GM18858 (cell line): Measurements from ENCODE around the gene ZNF81.
"Not testable (repeated sequence)": the region's sequence is repeated elsewhere in the genome, so short reads cannot be mapped to it uniquely, and the experiment has no call there.

ENCODE experiments used
- ATAC-seq: cut with Tn5 transposase; IDR thresholded peaks from one replicate; pipeline ENCODE4 v1.9.1; 2021; ENCODE audit not compliant: unreplicated experiment

The ZNF81 gene

GRCh38 chrX:47843363-47843762 is 6.7 kb downstream of the ZNF81 start:
- ATAC-seq = no peak

GRCh38 chrX:47844117-47844516 is 7.4 kb downstream of the ZNF81 start:
- ATAC-seq = no peak

- ATAC-seq = no peak
Observed at GRCh38 chrX:47846040-47846439, 9.3 kb downstream of the ZNF81 start.

GRCh38 chrX:47849778-47850177 is 13.1 kb downstream of the ZNF81 start:
- ATAC-seq = no peak

GRCh38 chrX:47850389-47850788 is 13.7 kb downstream of the ZNF81 start:
- not testable (repeated sequence) for ATAC-seq

DNA sequence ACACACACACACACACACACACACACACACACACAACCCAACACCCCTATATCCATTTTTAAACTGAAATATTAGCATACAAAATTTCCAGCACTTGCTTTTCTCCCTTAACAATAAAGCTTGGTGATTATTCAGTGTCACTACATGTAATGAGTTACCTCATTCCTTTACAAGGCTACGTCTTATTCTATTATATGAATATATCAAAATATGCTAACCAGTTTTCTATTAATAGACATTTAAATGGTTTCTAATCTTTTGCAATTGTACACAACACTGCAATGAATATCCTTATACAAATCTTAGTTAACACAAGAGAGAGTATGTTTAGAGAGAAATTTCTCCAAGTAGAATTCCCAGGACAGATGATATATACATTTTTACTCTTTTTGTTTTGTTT is 14.2 kb downstream of the ZNF81 start:
- no peak for ATAC-seq

DNA sequence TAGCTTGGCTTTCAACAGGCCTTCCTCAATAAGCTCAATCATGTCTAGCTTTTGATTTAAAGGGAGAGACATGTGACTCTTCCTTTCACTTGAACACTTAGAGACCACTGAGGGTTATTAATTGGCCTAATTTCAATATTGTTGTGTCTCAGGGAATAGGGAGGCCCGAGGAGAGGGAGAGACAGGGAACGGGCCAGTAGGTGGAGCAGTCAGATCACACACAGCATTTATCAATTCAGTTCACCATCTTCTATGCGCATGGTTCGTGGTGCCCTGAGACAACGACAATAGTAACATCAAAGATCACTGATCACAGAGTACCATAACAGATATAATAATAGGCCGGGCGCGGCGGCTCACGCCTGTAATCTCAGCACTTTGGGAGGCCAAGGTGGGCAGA is 17.8 kb downstream of the ZNF81 start:
- ATAC-seq = no peak

DNA sequence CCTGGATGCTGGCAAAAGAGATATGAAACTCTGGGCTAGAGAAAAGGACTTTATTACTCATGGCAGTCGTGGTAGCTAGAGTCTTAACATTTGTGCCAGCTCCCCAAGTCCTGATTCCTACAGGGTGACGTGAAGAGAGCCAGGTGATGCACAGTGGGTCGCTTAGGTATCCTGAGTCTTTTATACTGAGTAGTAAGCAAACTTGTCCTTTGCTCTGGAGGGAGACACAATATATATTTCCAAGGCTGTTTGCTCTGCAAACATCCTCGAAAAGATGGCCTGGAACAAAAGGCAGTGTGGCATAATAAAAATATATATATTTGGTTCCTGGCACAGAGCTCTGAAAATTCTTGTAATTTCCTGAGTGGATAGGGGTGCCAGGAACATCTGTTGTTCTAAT is 23.0 kb downstream of the ZNF81 start:
- ATAC-seq = no peak

GRCh38 chrX:47862680-47863079 is 26.0 kb downstream of the ZNF81 start:
- ATAC-seq = no peak

DNA sequence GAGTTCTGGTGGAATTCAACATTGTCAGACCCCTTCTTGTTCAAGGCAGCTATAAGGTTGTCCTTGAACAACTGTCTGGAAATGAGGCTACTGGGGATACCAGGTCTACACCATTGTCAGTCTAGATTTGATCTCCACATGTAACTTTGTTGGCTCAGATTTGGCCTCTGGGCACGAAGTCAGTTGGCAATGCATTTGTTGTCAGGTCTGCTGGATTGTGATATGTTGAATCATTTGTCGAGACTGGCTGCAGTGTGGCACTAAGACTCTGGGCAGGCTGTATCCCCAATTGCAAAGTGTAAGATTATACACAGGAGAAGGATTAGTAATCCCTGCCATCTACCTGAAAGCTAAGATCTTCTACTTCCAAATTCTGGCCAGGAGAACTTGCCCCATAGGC is 26.5 kb downstream of the ZNF81 start:
- no peak for ATAC-seq

GRCh38 chrX:47864300-47864699 is 27.6 kb downstream of the ZNF81 start:
- ATAC-seq = no peak

DNA sequence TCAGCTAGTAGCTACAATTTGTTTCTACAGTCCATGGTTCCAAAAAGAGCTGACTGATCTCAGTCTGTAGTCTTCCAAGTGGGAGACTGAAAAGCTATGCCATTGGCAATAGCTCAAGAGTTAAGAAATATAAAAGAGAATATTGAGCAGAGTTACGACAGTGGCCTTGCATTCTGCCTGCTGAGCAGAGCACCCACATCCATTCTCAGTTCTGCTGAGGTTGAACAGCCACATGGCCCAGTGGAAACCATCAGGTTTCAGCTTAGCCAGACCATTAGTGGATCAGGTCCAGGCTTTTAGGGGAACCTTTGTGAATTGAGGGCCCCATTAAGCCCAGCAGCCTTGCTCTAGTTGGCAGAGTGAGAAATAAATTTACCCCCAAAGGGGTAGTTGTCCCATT is 28.1 kb downstream of the ZNF81 start:
- no peak for ATAC-seq

DNA sequence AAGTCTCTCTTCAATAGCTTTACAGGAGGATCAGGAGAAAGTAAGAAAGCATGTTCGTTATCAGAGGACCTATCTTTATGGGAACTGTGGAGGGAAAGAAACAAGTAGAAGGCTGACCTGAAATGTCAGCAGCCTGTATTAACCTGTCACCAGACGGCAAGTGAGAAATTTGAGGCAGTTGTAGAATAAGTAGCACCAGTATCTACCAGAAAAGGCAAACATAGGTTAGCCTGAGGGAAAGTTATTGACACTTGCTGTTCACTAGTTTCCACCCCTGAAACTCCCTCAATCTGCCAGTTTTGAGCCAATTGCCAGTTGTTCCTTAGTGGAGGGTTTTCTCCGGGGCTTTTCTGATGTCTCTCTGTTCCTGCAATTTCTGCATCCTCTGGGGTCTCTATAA is 36.4 kb downstream of the ZNF81 start:
- ATAC-seq = no peak

DNA sequence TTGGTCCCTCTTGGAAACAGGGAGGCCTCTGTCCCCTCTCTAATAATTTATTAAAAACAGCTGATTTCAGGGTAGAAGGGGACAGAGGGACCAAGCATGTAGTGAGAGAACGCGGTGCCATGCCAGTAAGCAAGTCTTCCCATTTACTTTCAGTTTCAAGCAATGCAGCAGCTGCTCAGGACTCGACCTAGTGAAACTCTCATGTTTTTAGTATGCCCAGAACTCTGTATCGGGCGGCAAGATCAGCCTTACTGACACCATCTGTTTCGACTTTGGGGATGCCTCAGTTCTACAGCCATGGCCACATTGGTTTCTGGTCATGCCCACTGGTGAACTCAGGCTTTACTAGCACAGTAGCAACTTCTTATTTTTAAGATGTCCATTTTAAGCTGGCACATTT is 40.6 kb downstream of the ZNF81 start:
- no peak for ATAC-seq

DNA sequence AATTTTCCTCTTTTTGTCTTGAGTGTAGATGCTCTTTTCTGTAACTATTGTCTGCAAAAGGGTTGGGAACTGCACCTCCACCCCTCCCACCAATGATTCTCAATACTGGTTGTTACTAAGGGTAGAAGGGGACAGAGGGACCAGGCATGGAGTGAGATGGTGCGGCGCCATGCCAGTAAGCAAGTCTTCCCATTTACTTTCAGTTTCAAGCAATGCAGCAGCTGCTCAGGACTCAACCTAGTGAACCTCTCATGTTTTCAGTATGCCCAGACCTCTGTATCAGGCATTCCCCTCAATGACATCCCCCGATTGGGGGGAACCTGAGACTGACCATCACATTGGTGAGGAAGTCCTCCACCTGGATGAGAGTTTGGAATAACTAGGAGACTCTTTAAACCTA is 41.5 kb downstream of the ZNF81 start:
- ATAC-seq = no peak

GRCh38 chrX:47879463-47879862 is 42.8 kb downstream of the ZNF81 start:
- ATAC-seq = no peak

DNA sequence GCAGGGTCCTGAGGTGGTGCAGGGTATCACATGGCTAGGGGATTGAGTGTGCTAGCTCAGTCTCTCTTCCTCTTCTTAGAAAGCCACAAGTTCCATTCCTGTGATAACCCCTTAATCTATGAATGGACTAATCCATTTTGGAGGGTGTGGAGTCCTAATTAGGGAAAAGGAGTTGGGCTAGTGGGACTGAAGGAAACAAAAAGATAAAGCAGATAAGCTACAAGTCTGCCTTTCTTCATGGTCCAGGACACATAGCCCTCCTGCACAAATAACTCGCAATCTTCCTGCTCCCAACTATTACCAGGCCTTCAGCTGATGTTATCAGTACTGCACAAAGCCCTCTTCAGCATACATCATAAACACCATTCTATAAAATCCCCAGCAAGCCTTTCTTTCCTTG is 44.2 kb downstream of the ZNF81 start:
- ATAC-seq = no peak

- no peak for ATAC-seq
Observed at GRCh38 chrX:47885501-47885900, 48.8 kb downstream of the ZNF81 start.

DNA sequence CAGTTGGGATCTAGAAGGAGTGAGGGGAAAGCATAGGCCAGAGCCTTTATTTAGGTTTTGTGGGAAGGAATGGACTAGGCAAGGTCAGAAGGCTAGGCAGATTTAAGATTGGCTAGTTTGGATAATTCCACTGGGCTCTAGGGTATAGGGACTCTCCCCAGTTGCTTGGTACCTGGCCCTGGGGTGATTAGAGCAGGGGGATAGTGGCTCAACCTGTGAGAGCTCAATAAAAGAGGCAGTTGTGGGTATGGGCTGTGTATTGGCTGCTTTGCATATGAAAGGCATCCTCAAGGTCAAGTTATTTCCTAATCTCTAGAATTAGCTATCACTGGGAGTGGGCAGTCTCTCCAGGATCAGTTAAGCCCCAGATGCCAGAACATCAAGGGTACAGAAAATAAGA is 61.3 kb downstream of the ZNF81 start:
- ATAC-seq = no peak

DNA sequence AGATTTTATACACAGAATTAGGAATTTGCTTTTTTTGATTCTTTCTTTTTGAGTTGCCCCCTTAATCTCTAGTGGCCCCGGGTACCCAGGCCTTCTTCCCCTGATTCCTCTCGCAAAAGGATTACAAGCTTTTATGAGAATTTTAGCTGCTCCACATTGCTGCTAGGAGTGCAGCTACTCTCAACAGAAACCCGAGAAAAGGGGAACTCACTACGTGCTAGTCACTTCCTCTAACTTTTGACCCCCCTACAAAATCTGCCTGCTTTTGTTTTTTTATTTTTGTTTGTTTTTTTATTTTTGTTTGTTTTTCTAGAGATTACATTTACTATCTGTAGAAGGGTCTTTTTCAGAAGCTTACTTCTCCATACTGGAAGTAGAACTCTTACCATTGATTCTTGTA is 64.1 kb downstream of the ZNF81 start:
- no peak for ATAC-seq

GRCh38 chrX:47902161-47902560 is 65.5 kb downstream of the ZNF81 start:
- ATAC-seq = no peak

GRCh38 chrX:47915886-47916493 is 79.3 kb downstream of the ZNF81 start:
- ATAC-seq = no peak

- no peak for ATAC-seq
Observed at GRCh38 chrX:47918274-47918673, 81.6 kb downstream of the ZNF81 start.

DNA sequence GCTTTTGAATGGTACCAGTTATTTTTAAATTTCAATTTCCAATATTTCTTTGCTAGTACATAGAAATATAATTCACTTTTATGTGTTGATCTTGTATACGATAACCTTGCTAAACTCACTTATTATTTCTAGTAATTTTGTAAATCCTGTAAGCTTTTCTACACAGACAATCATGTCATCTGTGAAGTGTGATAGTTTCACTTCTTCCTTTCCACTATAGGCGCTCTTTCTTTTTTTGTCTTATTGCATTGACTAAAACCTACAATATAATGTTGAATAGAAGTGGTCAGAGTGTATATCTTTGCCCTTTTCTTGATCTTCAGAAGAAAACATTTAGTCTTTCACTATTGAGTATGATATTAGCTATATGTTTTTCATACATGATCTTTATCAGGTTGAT is 90.5 kb downstream of the ZNF81 start:
- ATAC-seq = no peak
